GM12878 (cell line): ENCODE measurements around the gene CHAC1. TPM values are rescaled to one million over a fixed set of nuclear protein-coding genes. Genes with fewer than 3 reads are reported as not detected.
A peak's percentile ranks its signal among the peaks of the same experiment; 100 is the strongest.

Experiments
- CREB1 ChIP-seq: IDR thresholded peaks from 2 replicates; pipeline ENCODE4 v1.6.1; 2012; ENCODE audit warnings: low read depth, mild to moderate bottlenecking, inconsistent platforms
- DPF2 ChIP-seq: fragments of 450-650 bp; IDR thresholded peaks from 2 replicates; pipeline ENCODE4 v1.6.1; 2017; ENCODE audit warnings: mild to moderate bottlenecking
- JUNB ChIP-seq: IDR thresholded peaks from 2 replicates; pipeline ENCODE4 v1.6.1; 2016; ENCODE audit warnings: antibody characterized with exemption, mild to moderate bottlenecking
- KLF5 ChIP-seq: fragments of 450-650 bp; IDR thresholded peaks from 2 replicates; pipeline ENCODE4 v1.6.1; 2014; ENCODE audit warnings: mild to moderate bottlenecking; ENCODE audit not compliant: partially characterized antibody
- MXI1 ChIP-seq: fragments of 150-350 bp; IDR thresholded peaks from 2 replicates; pipeline ENCODE4 v1.6.1; 2011; ENCODE audit warnings: low read depth, mild to moderate bottlenecking, inconsistent platforms, low read length, improper control_type of control experiment
- MYB ChIP-seq: fragments of 150-350 bp; IDR thresholded peaks from 2 replicates; pipeline ENCODE4 v1.6.1; 2014; ENCODE audit warnings: mild to moderate bottlenecking, low read depth, low read length, borderline replicate concordance
- MYC ChIP-seq: IDR thresholded peaks from 2 replicates; pipeline ENCODE4 v1.6.1; 2011; ENCODE audit warnings: mild to moderate bottlenecking, low read length, moderate library complexity, inconsistent platforms; ENCODE audit not compliant: insufficient read depth, insufficient replicate concordance, insufficient read length, severe bottlenecking
- NFYA ChIP-seq: IDR thresholded peaks from 2 replicates; pipeline ENCODE4 v1.6.1; 2011; ENCODE audit warnings: low read depth, mild to moderate bottlenecking, low read length, improper control_type of control experiment, borderline replicate concordance
- PBX3 ChIP-seq: IDR thresholded peaks from 2 replicates; pipeline ENCODE4 v1.6.1; 2011; ENCODE audit warnings: mild to moderate bottlenecking, low read depth, low read length, moderate library complexity; ENCODE audit not compliant: insufficient replicate concordance
- POLR2A ChIP-seq: IDR thresholded peaks from 2 replicates; pipeline ENCODE4 v1.6.1; 2011; ENCODE audit warnings: low read depth, mild to moderate bottlenecking, low read length
- RB1 ChIP-seq: fragments of 450-650 bp; formaldehyde crosslinking; IDR thresholded peaks from 2 replicates; pipeline ENCODE4 v1.6.1; 2017; ENCODE audit warnings: mild to moderate bottlenecking, borderline replicate concordance
- STAT3 ChIP-seq: IDR thresholded peaks from 2 replicates; pipeline ENCODE4 v1.6.1; 2011; ENCODE audit warnings: low read depth, low read length, improper control_type of control experiment
- USF2 ChIP-seq: IDR thresholded peaks from 2 replicates; pipeline ENCODE4 v1.6.1; 2011; ENCODE audit warnings: low read depth, low read length, improper control_type of control experiment, borderline replicate concordance
- ZNF24 ChIP-seq: fragments of 450-650 bp; IDR thresholded peaks from 2 replicates; pipeline ENCODE4 v1.6.1; 2017; ENCODE audit warnings: antibody characterized with exemption, mild to moderate bottlenecking
- polyA plus RNA-seq, 11 experiments: library from polyadenylated mRNA; depleted of rRNA in 4 of 11; unstranded in 6 of 11; stranded (reverse) in 5 of 11; fragments of >200 nt; fragmentation: Nextera tagmentation in 4 of 11; fragmentation: Illumina TruSeq in 1 of 11; extraction: Ambion mirVana in 4 of 11; extraction: Trizol in 1 of 11; gene quantifications; 1 replicate in 1 of 11; 2 replicates in 10 of 11; pipeline versions ENCODE4 v1.2.1 to v1.2.3, GENCODE V29; 2011 to 2016; ENCODE audit warnings: inconsistent platforms in 2 of 11, missing spikeins in 2 of 11, low read depth in 1 of 11
- total RNA-seq, 4 experiments: library from RNA; depleted of rRNA in 3 of 4; stranded (reverse); fragments of >200 nt in 3 of 4; fragmentation: Illumina TruSeq in 1 of 4; extraction: Trizol in 1 of 4; gene quantifications; 2 replicates each; pipeline versions ENCODE4 v1.2.1 to v1.2.3, GENCODE V29; 2013 to 2021

Gene CHAC1
- total and polyA plus RNA-seq, 10 of the 15 experiments (the other 5 are each of a cell fraction or from before 2014, with no cell fraction given) = 0.37 to 5.9 (median 3.3) TPM

- TF ChIP-seq RB1 (no peak), USF2 (no peak), PBX3 (peak; percentile 82), MXI1 (no peak), STAT3 (no peak), ZNF24 (peak; percentile 91), MYB (no peak), CREB1 (no peak), KLF5 (no peak), NFYA (no peak), JUNB (no peak), DPF2 (no peak), MYC (no peak), POLR2A (no peak)
Observed at GRCh38 chr15:40936709-40937666, 16.3 kb upstream of the CHAC1 start (continued).
